ENCODE data around the gene DUOX1.

DNA sequence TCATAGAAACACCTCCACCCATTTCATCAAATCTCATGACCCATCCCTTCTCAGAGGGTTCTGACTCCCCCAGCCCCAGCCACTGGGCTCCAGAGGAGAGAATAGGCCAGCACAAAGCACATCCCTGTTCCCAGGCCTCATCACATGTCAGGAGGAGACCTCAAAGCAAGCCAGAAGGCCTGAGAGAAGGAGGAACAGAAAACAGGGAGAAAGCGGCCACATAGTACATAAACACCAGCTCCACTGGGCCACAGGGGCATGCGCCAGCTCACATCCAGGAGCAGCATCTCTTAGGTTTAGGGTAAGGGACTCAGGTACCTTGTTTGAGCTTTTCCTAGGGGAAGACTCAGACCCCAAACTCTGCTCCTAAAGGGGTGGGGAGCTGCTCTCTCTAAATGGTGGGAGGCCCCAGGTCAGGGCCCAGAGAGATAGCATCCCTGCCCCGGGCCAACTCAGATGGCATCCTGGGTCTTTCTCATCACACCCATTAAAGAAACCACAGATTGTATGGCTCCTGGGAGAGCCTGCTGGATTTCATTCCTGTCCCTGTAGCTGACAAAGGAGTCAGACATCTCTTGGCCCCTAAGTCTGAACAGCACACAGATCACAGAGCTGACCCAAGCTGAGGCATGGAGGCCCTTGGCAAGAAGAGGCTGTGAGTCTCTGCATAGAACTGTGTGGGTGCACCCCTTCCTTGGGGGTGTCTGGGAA is 55.4 kb downstream of the DUOX1 start:
- TF ChIP-seq, protein P1, sequence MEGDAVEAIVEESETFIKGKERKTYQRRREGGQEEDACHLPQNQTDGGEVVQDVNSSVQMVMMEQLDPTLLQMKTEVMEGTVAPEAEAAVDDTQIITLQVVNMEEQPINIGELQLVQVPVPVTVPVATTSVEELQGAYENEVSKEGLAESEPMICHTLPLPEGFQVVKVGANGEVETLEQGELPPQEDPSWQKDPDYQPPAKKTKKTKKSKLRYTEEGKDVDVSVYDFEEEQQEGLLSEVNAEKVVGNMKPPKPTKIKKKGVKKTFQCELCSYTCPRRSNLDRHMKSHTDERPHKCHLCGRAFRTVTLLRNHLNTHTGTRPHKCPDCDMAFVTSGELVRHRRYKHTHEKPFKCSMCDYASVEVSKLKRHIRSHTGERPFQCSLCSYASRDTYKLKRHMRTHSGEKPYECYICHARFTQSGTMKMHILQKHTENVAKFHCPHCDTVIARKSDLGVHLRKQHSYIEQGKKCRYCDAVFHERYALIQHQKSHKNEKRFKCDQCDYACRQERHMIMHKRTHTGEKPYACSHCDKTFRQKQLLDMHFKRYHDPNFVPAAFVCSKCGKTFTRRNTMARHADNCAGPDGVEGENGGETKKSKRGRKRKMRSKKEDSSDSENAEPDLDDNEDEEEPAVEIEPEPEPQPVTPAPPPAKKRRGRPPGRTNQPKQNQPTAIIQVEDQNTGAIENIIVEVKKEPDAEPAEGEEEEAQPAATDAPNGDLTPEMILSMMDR (CRISPR knock-in tag; IDR thresholded peaks at IDR 0.05) = no peak
- TF ChIP-seq IKZF1 (IDR thresholded peaks at IDR 0.05) = no peak
- TF ChIP-seq SCMH1 (CRISPR knock-in tag; IDR thresholded peaks at IDR 0.05; ENCODE audit: borderline replicate concordance) = no peak
- no peak for TF ChIP-seq ZNF598 (CRISPR knock-in tag; IDR thresholded peaks at IDR 0.05; ENCODE audit: borderline replicate concordance)
- TF ChIP-seq MAFG (CRISPR knock-in tag; IDR thresholded peaks at IDR 0.05) = no peak
- TF ChIP-seq, protein P2, sequence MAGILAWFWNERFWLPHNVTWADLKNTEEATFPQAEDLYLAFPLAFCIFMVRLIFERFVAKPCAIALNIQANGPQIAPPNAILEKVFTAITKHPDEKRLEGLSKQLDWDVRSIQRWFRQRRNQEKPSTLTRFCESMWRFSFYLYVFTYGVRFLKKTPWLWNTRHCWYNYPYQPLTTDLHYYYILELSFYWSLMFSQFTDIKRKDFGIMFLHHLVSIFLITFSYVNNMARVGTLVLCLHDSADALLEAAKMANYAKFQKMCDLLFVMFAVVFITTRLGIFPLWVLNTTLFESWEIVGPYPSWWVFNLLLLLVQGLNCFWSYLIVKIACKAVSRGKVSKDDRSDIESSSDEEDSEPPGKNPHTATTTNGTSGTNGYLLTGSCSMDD (CRISPR knock-in tag; IDR thresholded peaks at IDR 0.05) = no peak
- TF ChIP-seq KDM5A (IDR thresholded peaks at IDR 0.05; ENCODE audit: borderline replicate concordance, low read length) = no peak
- no peak for TF ChIP-seq NFYC (CRISPR knock-in tag; IDR thresholded peaks at IDR 0.05)
- TF ChIP-seq, protein P3, sequence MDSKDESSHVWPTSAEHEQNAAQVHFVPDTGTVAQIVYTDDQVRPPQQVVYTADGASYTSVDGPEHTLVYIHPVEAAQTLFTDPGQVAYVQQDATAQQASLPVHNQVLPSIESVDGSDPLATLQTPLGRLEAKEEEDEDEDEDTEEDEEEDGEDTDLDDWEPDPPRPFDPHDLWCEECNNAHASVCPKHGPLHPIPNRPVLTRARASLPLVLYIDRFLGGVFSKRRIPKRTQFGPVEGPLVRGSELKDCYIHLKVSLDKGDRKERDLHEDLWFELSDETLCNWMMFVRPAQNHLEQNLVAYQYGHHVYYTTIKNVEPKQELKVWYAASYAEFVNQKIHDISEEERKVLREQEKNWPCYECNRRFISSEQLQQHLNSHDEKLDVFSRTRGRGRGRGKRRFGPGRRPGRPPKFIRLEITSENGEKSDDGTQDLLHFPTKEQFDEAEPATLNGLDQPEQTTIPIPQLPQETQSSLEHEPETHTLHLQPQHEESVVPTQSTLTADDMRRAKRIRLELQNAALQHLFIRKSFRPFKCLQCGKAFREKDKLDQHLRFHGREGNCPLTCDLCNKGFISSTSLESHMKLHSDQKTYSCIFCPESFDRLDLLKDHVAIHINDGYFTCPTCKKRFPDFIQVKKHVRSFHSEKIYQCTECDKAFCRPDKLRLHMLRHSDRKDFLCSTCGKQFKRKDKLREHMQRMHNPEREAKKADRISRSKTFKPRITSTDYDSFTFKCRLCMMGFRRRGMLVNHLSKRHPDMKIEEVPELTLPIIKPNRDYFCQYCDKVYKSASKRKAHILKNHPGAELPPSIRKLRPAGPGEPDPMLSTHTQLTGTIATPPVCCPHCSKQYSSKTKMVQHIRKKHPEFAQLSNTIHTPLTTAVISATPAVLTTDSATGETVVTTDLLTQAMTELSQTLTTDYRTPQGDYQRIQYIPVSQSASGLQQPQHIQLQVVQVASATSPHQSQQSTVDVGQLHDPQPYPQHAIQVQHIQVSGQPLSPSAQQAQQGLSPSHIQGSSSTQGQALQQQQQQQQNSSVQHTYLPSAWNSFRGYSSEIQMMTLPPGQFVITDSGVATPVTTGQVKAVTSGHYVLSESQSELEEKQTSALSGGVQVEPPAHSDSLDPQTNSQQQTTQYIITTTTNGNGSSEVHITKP (CRISPR knock-in tag; IDR thresholded peaks at IDR 0.05; ENCODE audit: low read depth) = no peak
- TF ChIP-seq, protein P4, sequence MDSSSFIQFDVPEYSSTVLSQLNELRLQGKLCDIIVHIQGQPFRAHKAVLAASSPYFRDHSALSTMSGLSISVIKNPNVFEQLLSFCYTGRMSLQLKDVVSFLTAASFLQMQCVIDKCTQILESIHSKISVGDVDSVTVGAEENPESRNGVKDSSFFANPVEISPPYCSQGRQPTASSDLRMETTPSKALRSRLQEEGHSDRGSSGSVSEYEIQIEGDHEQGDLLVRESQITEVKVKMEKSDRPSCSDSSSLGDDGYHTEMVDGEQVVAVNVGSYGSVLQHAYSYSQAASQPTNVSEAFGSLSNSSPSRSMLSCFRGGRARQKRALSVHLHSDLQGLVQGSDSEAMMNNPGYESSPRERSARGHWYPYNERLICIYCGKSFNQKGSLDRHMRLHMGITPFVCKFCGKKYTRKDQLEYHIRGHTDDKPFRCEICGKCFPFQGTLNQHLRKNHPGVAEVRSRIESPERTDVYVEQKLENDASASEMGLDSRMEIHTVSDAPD (CRISPR knock-in tag; IDR thresholded peaks at IDR 0.05) = no peak
- no peak for TF ChIP-seq ZBTB3 (CRISPR knock-in tag; IDR thresholded peaks at IDR 0.05; ENCODE audit: borderline replicate concordance, low read depth)
